GM12878 (cell line): ENCODE data around the gene SETBP1. TPM values are rescaled to one million over a fixed set of nuclear protein-coding genes. Genes with fewer than 3 reads are reported as not detected.

Experiments
- ATAC-seq: fragments of 200-7000 bp; cut with Tn5 transposase; 3 replicates; pipeline ENCODE4 v1.9.1; 2020; ENCODE audit warnings: mild to moderate bottlenecking, moderate library complexity
- BruUV-seq: library from RNA; stranded (reverse); fragments of 400-500 nt; replicated peaks from 2 replicates; lab custom pipeline; 2021; lab: Mats Ljungman, UMichigan
- CTCF ChIA-PET: fragments of 300-600 bp; sonication (Branson Sonifier 250); formaldehyde crosslinking; extraction: SDS; loops from one replicate; lab custom pipeline; 2021; ENCODE audit warnings: inconsistent platforms; lab: Yijun Ruan, JAX
- POLR2A ChIA-PET: fragments of 350-600 bp; formaldehyde crosslinking; extraction: SDS; loops from one replicate; lab custom pipeline; 2021; ENCODE audit warnings: inconsistent platforms; lab: Charles Lee
- RAD21 ChIA-PET: fragments of 300-600 bp; sonication (Branson Sonifier 250); formaldehyde crosslinking; loops from one replicate; lab custom pipeline; 2023; ENCODE audit warnings: antibody characterized with exemption; ENCODE audit not compliant: unreplicated experiment; lab: Charles Lee
- SMC1A ChIA-PET: fragments of 300-600 bp; sonication (Branson Sonifier 250); formaldehyde crosslinking; loops from one replicate; lab custom pipeline; 2023; ENCODE audit not compliant: unreplicated experiment, uncharacterized antibody; lab: Charles Lee
- DNase-seq: peaks from one replicate; pipeline ENCODE4 v3.0.0-alpha.2; 2011; ENCODE audit warnings: low read depth, low spot score
- FAIRE-seq: peaks from 3 replicates; lab custom pipeline; 2011; peaks lifted over from hg19 to GRCh38; lab: Jason Lieb, UNC
- H2AFZ ChIP-seq: 2 replicates; pipeline ENCODE4 v1.6.0; 2011; ENCODE audit warnings: low read depth, low read length, control low read depth; ENCODE audit not compliant: control insufficient read depth
- H3K27ac ChIP-seq: 2 replicates; pipeline ENCODE4 v1.5.1; 2011; ENCODE audit warnings: control low read depth; ENCODE audit not compliant: control insufficient read depth, insufficient read depth
- H3K27me3 ChIP-seq, 2 experiments: replicated peaks in 1 of 2; 2 replicates each; pipeline versions ENCODE4 v1.6.0 to v1.6.1; 2011; ENCODE audit warnings: low read length in 1 of 2; ENCODE audit not compliant: control insufficient read depth in 2 of 2, insufficient read depth in 2 of 2
- H3K36me3 ChIP-seq, 2 experiments: 2 replicates each; pipeline ENCODE4 v1.5.1; 2011; ENCODE audit warnings: low read length in 1 of 2; ENCODE audit not compliant: control insufficient read depth in 2 of 2, insufficient read depth in 2 of 2
- H3K4me1 ChIP-seq: 2 replicates; pipeline ENCODE4 v1.6.1; 2011; ENCODE audit warnings: mild to moderate bottlenecking, low read length, moderate library complexity, mixed read lengths; ENCODE audit not compliant: control insufficient read depth, insufficient read depth
- H3K4me2 ChIP-seq: 2 replicates; pipeline ENCODE4 v1.6.0; 2011; ENCODE audit warnings: control low read depth; ENCODE audit not compliant: control insufficient read depth, insufficient read depth
- H3K4me3 ChIP-seq: fragments of 200-600 bp; sonication (generic); 2 replicates; pipeline ENCODE4 v1.5.1; 2016
- H3K79me2 ChIP-seq: 2 replicates; pipeline ENCODE4 v1.6.0; 2011; ENCODE audit warnings: low read length; ENCODE audit not compliant: control insufficient read depth, insufficient read depth
- H3K9ac ChIP-seq: 2 replicates; pipeline ENCODE4 v1.8.0; 2011; ENCODE audit warnings: low read length, control low read depth, mixed read lengths; ENCODE audit not compliant: control insufficient read depth, insufficient read depth
- H3K9me3 ChIP-seq: replicated peaks from 3 replicates; pipeline ENCODE4 v1.5.1; 2011; ENCODE audit warnings: mild to moderate bottlenecking, low read length; ENCODE audit not compliant: control insufficient read depth, insufficient read depth
- H4K20me1 ChIP-seq: 2 replicates; pipeline ENCODE4 v1.6.0; 2011; ENCODE audit not compliant: control insufficient read depth, insufficient read depth
- ASH2L ChIP-seq: fragments of 300-600, 200-600 bp; sonication (generic); IDR thresholded peaks from 2 replicates; pipeline ENCODE4 v1.6.1; 2017; ENCODE audit warnings: low read depth, mild to moderate bottlenecking, borderline replicate concordance
- ATF7 ChIP-seq: fragments of 450-650 bp; IDR thresholded peaks from 2 replicates; pipeline ENCODE4 v1.6.1; 2016; ENCODE audit warnings: low read depth, mild to moderate bottlenecking
- BMI1 ChIP-seq: fragments of 450-650 bp; IDR thresholded peaks from 2 replicates; pipeline ENCODE4 v1.6.1; 2016; ENCODE audit warnings: mild to moderate bottlenecking, moderate library complexity, borderline replicate concordance
- HDAC6 ChIP-seq: fragments of 200-600 bp; sonication (generic); IDR thresholded peaks from one replicate; pipeline ENCODE4 v1.8.0; 2017; ENCODE audit warnings: antibody characterized with exemption; ENCODE audit not compliant: unreplicated experiment
- IKZF1 ChIP-seq: fragments of 450-650 bp; conservative IDR thresholded peaks from 2 replicates; pipeline ENCODE4 v1.6.1; 2017; ENCODE audit warnings: antibody characterized with exemption, mild to moderate bottlenecking
- IRF4 ChIP-seq: IDR thresholded peaks from 2 replicates; pipeline ENCODE4 v1.6.1; 2011; ENCODE audit warnings: low read depth, low read length
- MYC ChIP-seq: IDR thresholded peaks from 2 replicates; pipeline ENCODE4 v1.6.1; 2011; ENCODE audit warnings: mild to moderate bottlenecking, low read length, moderate library complexity, inconsistent platforms; ENCODE audit not compliant: insufficient read depth, insufficient replicate concordance, insufficient read length, severe bottlenecking
- NFIC ChIP-seq: IDR thresholded peaks from 2 replicates; pipeline ENCODE4 v1.6.1; 2012; ENCODE audit warnings: low read depth, mild to moderate bottlenecking, inconsistent platforms, low read length, moderate library complexity
- PAX5 ChIP-seq: IDR thresholded peaks from 2 replicates; pipeline ENCODE4 v1.6.1; 2011; ENCODE audit warnings: low read depth, low read length, borderline replicate concordance
- RAD51 ChIP-seq: fragments of 450-650 bp; IDR thresholded peaks from 2 replicates; pipeline ENCODE4 v1.6.1; 2016; ENCODE audit warnings: moderate library complexity, mild to moderate bottlenecking, inconsistent platforms
- SMAD1 ChIP-seq: fragments of 450-650 bp; IDR thresholded peaks from 2 replicates; pipeline ENCODE4 v1.6.1; 2018; ENCODE audit warnings: mild to moderate bottlenecking, low read depth; ENCODE audit not compliant: partially characterized antibody
- SMARCA5 ChIP-seq: fragments of 450-650 bp; IDR thresholded peaks from 2 replicates; pipeline ENCODE4 v1.6.1; 2017; ENCODE audit warnings: mild to moderate bottlenecking
- TARDBP ChIP-seq: IDR thresholded peaks from 2 replicates; pipeline ENCODE4 v1.6.1; 2016; ENCODE audit warnings: borderline replicate concordance
- YY1 ChIP-seq: IDR thresholded peaks from 2 replicates; pipeline ENCODE4 v1.6.1; 2011; ENCODE audit warnings: low read depth, mild to moderate bottlenecking, low read length
- WGBS: methylation state at CpG from one replicate; pipeline ENCODE4 v1.1.6; 2016; ENCODE audit warnings: low lambda C conversion rate; ENCODE audit not compliant: insufficient replicate concordance, insufficient coverage; ENCODE audit errors: missing lambda C conversion rate; 5-methylcytosine and 5-hydroxymethylcytosine counted together
- in situ Hi-C: fragments of 300-500 bp; cut with MboI; formaldehyde crosslinking; loops from 9 replicates; pipeline ENCODE4 v1.14.3; 2018; ENCODE audit warnings: mixed read lengths
- intact Hi-C: fragments of 100-400 bp; cut with micrococcal nuclease; formaldehyde crosslinking; loops from one replicate; pipeline ENCODE4 v1.14.2; 2022; ENCODE audit not compliant: unreplicated experiment
- polyA plus RNA-seq, 11 experiments: library from polyadenylated mRNA; depleted of rRNA in 4 of 11; unstranded in 6 of 11; stranded (reverse) in 5 of 11; fragments of >200 nt; fragmentation: Nextera tagmentation in 4 of 11; fragmentation: Illumina TruSeq in 1 of 11; extraction: Ambion mirVana in 4 of 11; extraction: Trizol in 1 of 11; gene quantifications; 1 replicate in 1 of 11; 2 replicates in 10 of 11; pipeline versions ENCODE4 v1.2.1 to v1.2.3, GENCODE V29; 2011 to 2016; ENCODE audit warnings: inconsistent platforms in 2 of 11, missing spikeins in 2 of 11, low read depth in 1 of 11
- total RNA-seq, 4 experiments: library from RNA; depleted of rRNA in 3 of 4; stranded (reverse); fragments of >200 nt in 3 of 4; fragmentation: Illumina TruSeq in 1 of 4; extraction: Trizol in 1 of 4; gene quantifications; 2 replicates each; pipeline versions ENCODE4 v1.2.1 to v1.2.3, GENCODE V29; 2013 to 2021
- TF ChIP-seq, protein P1 (sequence below): fragments of 450-650 bp; IDR thresholded peaks from 2 replicates; pipeline ENCODE4 v1.6.1; 2016; ENCODE audit warnings: mild to moderate bottlenecking, moderate library complexity, borderline replicate concordance

The SETBP1 gene
- total and polyA plus RNA-seq, 10 of the 15 experiments (the other 5 are each of a cell fraction or from before 2014, with no cell fraction given) = 0.99 to 29.7 (median 8.3) TPM

DNA sequence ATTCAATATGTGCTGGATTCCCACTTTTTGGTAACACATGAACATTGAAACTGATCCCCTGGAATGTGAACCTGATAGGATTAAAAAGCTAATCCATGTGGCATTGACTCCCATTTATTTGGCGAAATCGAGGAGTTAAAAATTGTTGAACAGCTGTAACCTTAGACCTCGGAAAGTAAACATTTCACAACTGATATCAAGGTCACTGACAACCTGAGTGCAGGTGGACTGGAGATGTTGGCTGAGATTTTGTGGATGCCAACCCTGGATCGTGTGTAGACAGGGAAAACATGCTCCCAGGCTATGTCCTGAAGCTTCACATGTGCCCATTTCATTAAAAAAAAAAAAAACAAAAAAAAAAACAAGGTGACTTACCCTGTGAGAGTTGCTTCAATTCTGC is 204.8 kb downstream of the SETBP1 start:
- no TSS peak for BruUV-seq
- H3K27me3 ChIP-seq = no peaks in the 10 kb centered on the region
- no peak for DNase-seq
- no peak overlapping the region for H2AFZ ChIP-seq
- RAD21 ChIA-PET = interaction anchor here (1.0 to 4.5 kb wide), 7 partner anchors 14 to 202 kb away, joined by 3 to 30 read pairs (median 4); no protein-coding TSS in a partner anchor
- 62% methylated on average over 4 of the region's 4 CpGs for WGBS
- SMC1A ChIA-PET = interaction anchor here (0.6 to 5.7 kb wide), 10 partner anchors 11 to 127 kb away, joined by 3 to 48 read pairs (median 5); no protein-coding TSS in a partner anchor
- no peaks in the 10 kb centered on the region for H4K20me1 ChIP-seq
- H3K4me2 ChIP-seq = no peak overlapping the region
- in situ Hi-C loops (no loop called here), intact Hi-C loops (loop anchor here (5.0 kb wide), 1 partner anchor 83 kb away; no protein-coding TSS in a partner anchor)
- H3K9me3 ChIP-seq = peaks cover 4% of the 10 kb centered on the region
- H3K4me1 ChIP-seq = peaks cover 14% of the 10 kb centered on the region
- no peak overlapping the region for H3K27ac ChIP-seq
- H3K4me3 ChIP-seq = no peak overlapping the region
- POLR2A ChIA-PET = interaction anchor here (0.6 to 1.1 kb wide), 3 partner anchors 11 to 40 kb away, joined by 3 to 7 read pairs (median 5); no protein-coding TSS in a partner anchor
- CTCF ChIA-PET = interaction anchor here (0.9 to 5.2 kb wide), 6 partner anchors 10 to 327 kb away, joined by 3 to 20 read pairs (median 4); no protein-coding TSS in a partner anchor
- no peaks in the 10 kb centered on the region for H3K79me2 ChIP-seq
- no peak for ATAC-seq
- TF ChIP-seq SMARCA5 (no peak), TARDBP (no peak), IKZF1 (no peak), HDAC6 (no peak), SMAD1 (no peak), RAD51 (no peak), NFIC (no peak), ATF7 (no peak), YY1 (no peak), PAX5 (no peak), MYC (no peak), BMI1 (no peak), IRF4 (no peak), ASH2L (no peak)
- TF ChIP-seq, protein P1, sequence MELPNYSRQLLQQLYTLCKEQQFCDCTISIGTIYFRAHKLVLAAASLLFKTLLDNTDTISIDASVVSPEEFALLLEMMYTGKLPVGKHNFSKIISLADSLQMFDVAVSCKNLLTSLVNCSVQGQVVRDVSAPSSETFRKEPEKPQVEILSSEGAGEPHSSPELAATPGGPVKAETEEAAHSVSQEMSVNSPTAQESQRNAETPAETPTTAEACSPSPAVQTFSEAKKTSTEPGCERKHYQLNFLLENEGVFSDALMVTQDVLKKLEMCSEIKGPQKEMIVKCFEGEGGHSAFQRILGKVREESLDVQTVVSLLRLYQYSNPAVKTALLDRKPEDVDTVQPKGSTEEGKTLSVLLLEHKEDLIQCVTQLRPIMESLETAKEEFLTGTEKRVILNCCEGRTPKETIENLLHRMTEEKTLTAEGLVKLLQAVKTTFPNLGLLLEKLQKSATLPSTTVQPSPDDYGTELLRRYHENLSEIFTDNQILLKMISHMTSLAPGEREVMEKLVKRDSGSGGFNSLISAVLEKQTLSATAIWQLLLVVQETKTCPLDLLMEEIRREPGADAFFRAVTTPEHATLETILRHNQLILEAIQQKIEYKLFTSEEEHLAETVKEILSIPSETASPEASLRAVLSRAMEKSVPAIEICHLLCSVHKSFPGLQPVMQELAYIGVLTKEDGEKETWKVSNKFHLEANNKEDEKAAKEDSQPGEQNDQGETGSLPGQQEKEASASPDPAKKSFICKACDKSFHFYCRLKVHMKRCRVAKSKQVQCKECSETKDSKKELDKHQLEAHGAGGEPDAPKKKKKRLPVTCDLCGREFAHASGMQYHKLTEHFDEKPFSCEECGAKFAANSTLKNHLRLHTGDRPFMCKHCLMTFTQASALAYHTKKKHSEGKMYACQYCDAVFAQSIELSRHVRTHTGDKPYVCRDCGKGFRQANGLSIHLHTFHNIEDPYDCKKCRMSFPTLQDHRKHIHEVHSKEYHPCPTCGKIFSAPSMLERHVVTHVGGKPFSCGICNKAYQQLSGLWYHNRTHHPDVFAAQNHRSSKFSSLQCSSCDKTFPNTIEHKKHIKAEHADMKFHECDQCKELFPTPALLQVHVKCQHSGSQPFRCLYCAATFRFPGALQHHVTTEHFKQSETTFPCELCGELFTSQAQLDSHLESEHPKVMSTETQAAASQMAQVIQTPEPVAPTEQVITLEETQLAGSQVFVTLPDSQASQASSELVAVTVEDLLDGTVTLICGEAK = no peak
- H3K9ac ChIP-seq = no peak overlapping the region
- no peak for FAIRE-seq
- H3K36me3 ChIP-seq = no peaks in the 10 kb centered on the region
